Neural crest cell (in vitro differentiated cells): ENCODE results near the gene KLK3. TPM values are rescaled to one million over a fixed set of nuclear protein-coding genes. Genes with fewer than 3 reads are reported as not detected.

Experiments used
- DNase-seq: peaks from one replicate; pipeline ENCODE4 v3.0.0; 2021; ENCODE audit warnings: low read depth, mixed read lengths, low spot score
- H3K27ac Mint-ChIP-seq: one replicate; pipeline ENCODE4 v1.8.0; 2021; ENCODE audit warnings: mild to moderate bottlenecking, mixed read lengths; ENCODE audit not compliant: unreplicated experiment
- H3K27me3 Mint-ChIP-seq: 2 replicates; pipeline ENCODE4 v1.8.0; 2021; ENCODE audit warnings: low read depth, mild to moderate bottlenecking, mixed read lengths
- H3K36me3 Mint-ChIP-seq: 2 replicates; pipeline ENCODE4 v1.8.0; 2021; ENCODE audit warnings: low read depth, mild to moderate bottlenecking, mixed read lengths
- H3K4me1 Mint-ChIP-seq: 2 replicates; pipeline ENCODE4 v1.8.0; 2021; ENCODE audit warnings: mixed read lengths
- H3K4me3 Mint-ChIP-seq: one replicate; pipeline ENCODE4 v1.8.0; 2021; ENCODE audit warnings: mild to moderate bottlenecking, mixed read lengths
- H3K9me3 Mint-ChIP-seq: 2 replicates; pipeline ENCODE4 v1.8.0; 2021; ENCODE audit warnings: mixed read lengths
- CTCF ChIP-seq: fragments of 200-600 bp; sonication (generic); conservative IDR thresholded peaks from 2 replicates; pipeline ENCODE4 v1.5.0; 2021; ENCODE audit warnings: antibody characterized with exemption, mild to moderate bottlenecking
- total RNA-seq: library from RNA; stranded (reverse); gene quantifications from 2 replicates; pipeline ENCODE4 v1.2.1, GENCODE V29; 2021

KLK3 gene
- total RNA-seq, 1 donor from 2014 or later, result not detected

- Mint-ChIP-seq H3K4me1 (no peaks in the 10 kb centered on the region), H3K4me3 (no peak overlapping the region), H3K27me3 (peaks cover 61% of the 10 kb centered on the region), H3K9me3 (no peaks in the 10 kb centered on the region), H3K36me3 (no peaks in the 10 kb centered on the region), H3K27ac (no peak overlapping the region)
- no peak for DNase-seq
- no peak for TF ChIP-seq CTCF
Measured at GRCh38 chr19:50870417-50871089, 15.8 kb downstream of the KLK3 start.

GRCh38 chr19:50873056-50873455 is 18.3 kb downstream of the KLK3 start, which contains the start of gene KLK2:
Gene KLK2 (plus strand): TSS chr19:50873439. CDS start chr19:50873474, 35 bp downstream.
- Mint-ChIP-seq H3K27me3 (peaks cover 39% of the 10 kb centered on the region), H3K27ac (no peak within 1 kb of the TSS), H3K36me3 (no peaks in the 10 kb centered on the region), H3K4me1 (no peaks in the 10 kb centered on the region), H3K4me3 (no peak within 1 kb of the TSS), H3K9me3 (no peaks in the 10 kb centered on the region)
- no peak for DNase-seq
- no peak for TF ChIP-seq CTCF

- peaks cover 39% of the 10 kb centered on the region for H3K27me3 Mint-ChIP-seq
- H3K4me1 Mint-ChIP-seq, result no peaks in the 10 kb centered on the region
- H3K4me3 Mint-ChIP-seq, result no peak overlapping the region
- H3K36me3 Mint-ChIP-seq, result no peaks in the 10 kb centered on the region
- no peak for TF ChIP-seq CTCF
- no peaks in the 10 kb centered on the region for H3K9me3 Mint-ChIP-seq
- H3K27ac Mint-ChIP-seq, result no peak overlapping the region
- DNase-seq, result no peak
Measured at GRCh38 chr19:50874211-50874610, 19.5 kb downstream of the KLK3 start.

- Mint-ChIP-seq H3K9me3 (no peaks in the 10 kb centered on the region), H3K4me1 (no peaks in the 10 kb centered on the region), H3K36me3 (no peaks in the 10 kb centered on the region), H3K4me3 (no peak overlapping the region), H3K27ac (no peak overlapping the region), H3K27me3 (peaks cover 39% of the 10 kb centered on the region)
- no peak for DNase-seq
- TF ChIP-seq CTCF, result no peak
Measured at GRCh38 chr19:50875795-50876422, 21.2 kb downstream of the KLK3 start.

GRCh38 chr19:50876456-50876855 is 21.7 kb downstream of the KLK3 start:
- DNase-seq, result no peak
- peaks cover 37% of the 10 kb centered on the region for H3K27me3 Mint-ChIP-seq
- H3K27ac Mint-ChIP-seq, result no peak overlapping the region
- H3K36me3 Mint-ChIP-seq, result no peaks in the 10 kb centered on the region
- no peak overlapping the region for H3K4me3 Mint-ChIP-seq
- H3K4me1 Mint-ChIP-seq, result no peaks in the 10 kb centered on the region
- no peaks in the 10 kb centered on the region for H3K9me3 Mint-ChIP-seq
- no peak for TF ChIP-seq CTCF
